ENCODE data around the gene WASHC2A.
"Not testable (repeated sequence)": the region's sequence is repeated elsewhere in the genome, so short reads cannot be mapped to it uniquely, and the experiment has no call there.

WASHC2A gene, protein sequence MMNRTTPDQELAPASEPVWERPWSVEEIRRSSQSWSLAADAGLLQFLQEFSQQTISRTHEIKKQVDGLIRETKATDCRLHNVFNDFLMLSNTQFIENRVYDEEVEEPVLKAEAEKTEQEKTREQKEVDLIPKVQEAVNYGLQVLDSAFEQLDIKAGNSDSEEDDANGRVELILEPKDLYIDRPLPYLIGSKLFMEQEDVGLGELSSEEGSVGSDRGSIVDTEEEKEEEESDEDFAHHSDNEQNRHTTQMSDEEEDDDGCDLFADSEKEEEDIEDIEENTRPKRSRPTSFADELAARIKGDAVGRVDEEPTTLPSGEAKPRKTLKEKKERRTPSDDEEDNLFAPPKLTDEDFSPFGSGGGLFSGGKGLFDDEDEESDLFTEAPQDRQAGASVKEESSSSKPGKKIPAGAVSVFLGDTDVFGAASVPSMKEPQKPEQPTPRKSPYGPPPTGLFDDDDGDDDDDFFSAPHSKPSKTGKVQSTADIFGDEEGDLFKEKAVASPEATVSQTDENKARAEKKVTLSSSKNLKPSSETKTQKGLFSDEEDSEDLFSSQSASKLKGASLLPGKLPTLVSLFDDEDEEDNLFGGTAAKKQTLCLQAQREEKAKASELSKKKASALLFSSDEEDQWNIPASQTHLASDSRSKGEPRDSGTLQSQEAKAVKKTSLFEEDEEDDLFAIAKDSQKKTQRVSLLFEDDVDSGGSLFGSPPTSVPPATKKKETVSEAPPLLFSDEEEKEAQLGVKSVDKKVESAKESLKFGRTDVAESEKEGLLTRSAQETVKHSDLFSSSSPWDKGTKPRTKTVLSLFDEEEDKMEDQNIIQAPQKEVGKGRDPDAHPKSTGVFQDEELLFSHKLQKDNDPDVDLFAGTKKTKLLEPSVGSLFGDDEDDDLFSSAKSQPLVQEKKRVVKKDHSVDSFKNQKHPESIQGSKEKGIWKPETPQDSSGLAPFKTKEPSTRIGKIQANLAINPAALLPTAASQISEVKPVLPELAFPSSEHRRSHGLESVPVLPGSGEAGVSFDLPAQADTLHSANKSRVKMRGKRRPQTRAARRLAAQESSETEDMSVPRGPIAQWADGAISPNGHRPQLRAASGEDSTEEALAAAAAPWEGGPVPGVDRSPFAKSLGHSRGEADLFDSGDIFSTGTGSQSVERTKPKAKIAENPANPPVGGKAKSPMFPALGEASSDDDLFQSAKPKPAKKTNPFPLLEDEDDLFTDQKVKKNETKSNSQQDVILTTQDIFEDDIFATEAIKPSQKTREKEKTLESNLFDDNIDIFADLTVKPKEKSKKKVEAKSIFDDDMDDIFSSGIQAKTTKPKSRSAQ (N-terminal part only)

DNA sequence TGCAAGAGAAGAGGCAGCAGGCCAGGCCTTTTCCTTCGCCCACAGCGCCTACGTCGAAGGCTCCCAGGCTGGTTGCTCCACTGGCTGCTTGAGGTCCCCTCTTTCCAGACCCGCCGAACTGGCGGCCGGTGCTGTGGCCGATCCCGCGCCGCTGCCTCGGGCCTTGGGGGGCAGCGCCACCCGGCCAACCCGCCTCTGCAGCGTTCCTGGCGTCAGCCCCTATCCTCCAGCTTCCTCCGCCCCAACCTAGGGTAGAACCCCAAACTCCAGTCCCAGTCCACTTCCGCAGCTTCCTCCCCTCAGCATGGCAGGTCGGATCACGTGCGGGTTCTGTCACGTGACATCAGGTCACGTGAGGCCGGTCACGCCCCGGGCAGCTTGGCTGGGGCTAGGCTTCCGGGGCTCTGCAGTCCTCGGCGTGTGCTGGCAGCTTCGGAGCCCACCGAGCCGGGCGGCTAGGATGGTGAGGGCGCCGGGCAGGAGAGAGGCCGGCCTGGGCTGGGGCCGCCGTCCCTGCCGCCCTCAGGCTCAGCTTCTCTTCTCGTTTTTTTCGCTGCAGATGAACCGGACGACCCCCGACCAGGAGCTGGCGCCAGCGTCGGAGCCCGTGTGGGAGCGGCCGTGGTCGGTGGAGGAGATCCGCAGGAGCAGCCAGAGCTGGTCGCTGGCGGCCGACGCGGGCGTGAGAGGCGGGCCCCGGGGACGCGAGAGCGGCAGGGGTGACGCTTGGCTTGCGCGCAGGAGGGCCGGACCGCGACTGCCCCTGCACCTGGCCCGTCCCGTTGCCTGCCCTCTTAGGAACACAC is at the start of gene WASHC2A:
WASHC2A (plus strand) TSS at position 409 of the 806 bp plus-strand sequence; CDS start at position 461, 52 bp downstream.
- peak; percentile 40 for DNase-seq

DNA sequence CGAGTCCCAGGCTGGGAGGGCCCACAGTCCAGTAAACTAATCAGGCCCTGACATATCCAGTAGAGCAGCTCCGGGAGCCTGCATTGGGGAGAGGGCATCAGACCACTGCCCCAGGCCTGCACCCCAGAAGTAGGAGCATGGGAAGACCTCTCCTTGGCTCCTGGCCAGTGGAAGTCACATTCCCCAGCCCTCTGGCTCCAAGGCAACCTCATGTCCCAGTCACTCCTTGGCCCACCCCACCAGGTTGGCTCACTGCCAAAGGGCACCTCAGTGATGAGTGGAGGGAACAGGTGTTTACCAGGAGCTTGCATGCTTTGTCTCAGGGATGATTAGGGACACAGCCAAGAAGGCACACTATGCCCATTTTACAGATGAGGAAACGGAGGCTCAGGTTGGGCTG is 48.5 kb upstream of the WASHC2A start:
- DNase-seq = peak; percentile 8

DNA sequence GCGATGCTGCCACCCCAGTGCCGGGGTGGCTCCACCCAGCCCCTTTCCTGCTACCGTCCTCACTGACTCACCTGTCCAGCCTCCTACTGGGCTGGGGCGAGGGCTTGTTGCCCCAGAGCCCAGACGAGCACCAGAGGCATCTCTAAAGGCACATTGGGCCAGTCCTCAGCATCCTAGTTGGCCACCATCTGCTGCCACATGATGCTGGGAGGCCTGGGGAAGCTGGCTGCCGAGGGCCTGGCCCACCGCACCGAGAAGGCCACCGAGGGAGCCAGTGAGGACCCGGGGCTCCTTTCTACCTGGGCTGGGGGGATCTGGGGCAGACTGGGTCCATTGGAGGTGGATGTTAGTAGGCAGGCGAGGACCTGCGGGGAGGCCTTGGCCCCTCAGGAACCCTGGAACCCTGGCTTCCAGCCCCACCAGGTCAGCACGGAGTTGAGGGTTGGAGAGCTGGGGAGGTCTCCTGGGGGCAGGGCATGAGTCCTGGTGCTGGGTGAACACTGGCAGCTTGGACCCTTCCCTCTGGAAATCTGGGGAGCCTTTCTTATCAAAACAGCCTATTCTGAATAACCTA is 47.2 kb upstream of the WASHC2A start:
- DNase-seq = not testable (repeated sequence)

DNA sequence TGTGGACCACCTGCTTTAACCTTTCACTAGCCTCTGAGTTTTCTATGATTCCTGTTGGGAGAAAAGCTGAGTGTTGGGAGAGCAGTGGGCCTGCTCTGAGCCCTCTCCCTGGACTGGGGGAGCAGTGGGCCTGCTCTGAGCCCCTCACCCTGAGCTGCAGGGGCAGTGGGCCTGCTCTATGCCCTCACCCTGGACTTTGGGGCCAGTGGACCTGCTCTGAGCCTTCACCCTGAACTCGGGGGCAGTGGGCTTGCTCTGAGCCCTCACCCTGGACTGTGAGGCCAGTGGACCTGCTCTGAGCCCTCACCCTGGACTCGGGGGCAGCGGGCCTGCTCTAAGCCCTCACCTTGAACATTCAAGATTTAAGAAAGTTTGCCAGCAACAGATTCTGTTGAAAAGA is 46.1 kb upstream of the WASHC2A start:
- DNase-seq = no peak

DNA sequence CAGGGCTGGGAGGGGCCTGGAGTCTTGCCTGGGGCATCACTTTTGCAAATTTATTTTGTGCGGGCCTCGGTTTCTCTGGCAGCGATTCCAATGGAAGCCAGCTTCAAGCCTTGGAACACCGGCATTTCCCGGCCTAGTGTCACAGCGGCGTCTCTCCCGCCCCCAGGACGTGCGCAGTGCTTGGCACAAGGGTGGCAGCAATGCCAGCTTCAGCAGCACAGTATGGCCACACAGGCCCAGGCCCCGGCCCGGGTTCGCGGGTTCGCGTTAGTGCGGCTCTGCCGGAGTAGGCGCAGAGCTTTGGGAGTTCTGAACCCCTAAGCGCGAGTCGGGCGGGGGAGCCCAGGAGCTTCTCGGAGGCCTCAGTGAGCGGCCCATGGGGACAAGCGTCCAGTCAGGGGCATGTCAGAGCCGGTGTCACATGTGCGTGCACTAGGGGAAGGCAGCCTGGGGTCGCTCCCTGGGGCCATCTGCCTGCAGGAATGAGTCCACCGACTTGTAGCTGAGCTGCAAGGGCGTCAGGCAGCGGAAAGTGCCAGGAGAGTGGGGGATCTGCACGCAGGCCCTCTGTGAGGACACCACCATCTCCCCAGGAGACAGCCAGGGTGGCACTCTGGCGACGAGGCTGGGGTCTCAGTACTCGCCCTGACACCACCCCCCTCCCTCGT is 42.9 kb upstream of the WASHC2A start:
- DNase-seq = not testable (repeated sequence)

- DNase-seq = no peak
Observed at GRCh38 chr10:50025627-50026026, 42.1 kb upstream of the WASHC2A start.

- DNase-seq = no peak
Observed at GRCh38 chr10:50027195-50027594, 40.6 kb upstream of the WASHC2A start.

DNA sequence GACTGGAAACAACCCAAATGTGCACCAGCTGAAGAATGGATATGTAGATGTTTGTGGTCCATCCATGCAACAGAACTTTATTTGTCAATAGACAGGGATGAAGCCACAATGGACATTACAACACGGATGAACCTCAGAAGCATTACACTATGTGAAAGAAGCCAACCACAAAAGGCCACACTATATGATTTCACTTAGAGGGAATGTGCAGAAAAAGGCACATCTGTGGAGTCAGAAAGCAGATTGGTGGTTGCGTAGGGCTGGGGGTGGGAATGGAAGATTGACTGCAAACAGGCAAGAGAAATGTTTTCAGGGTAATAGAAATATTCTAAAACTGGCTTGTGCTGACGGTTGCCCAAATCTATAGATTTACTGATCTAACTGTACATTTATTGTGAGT is 34.3 kb upstream of the WASHC2A start:
- DNase-seq = no peak

DNA sequence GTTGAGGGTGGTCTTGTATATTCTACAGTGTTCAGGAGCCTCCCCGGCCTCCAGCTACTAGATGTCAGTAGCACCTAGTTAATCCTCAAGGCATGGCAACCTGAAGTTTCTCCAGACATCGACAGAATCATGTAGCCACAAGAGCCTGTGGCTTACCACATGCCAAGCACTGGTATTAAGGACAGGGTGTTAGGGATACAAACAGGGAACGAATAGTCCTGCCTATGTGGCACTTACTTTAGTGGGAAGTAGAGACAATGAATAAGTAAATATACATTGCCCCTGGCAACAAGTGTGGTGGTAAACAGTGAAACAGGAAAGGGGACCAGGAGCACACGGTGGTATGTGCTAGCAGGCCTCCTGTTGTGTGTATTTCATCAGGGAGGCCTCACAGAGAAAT is 32.4 kb upstream of the WASHC2A start:
- DNase-seq = not testable (repeated sequence)

DNA sequence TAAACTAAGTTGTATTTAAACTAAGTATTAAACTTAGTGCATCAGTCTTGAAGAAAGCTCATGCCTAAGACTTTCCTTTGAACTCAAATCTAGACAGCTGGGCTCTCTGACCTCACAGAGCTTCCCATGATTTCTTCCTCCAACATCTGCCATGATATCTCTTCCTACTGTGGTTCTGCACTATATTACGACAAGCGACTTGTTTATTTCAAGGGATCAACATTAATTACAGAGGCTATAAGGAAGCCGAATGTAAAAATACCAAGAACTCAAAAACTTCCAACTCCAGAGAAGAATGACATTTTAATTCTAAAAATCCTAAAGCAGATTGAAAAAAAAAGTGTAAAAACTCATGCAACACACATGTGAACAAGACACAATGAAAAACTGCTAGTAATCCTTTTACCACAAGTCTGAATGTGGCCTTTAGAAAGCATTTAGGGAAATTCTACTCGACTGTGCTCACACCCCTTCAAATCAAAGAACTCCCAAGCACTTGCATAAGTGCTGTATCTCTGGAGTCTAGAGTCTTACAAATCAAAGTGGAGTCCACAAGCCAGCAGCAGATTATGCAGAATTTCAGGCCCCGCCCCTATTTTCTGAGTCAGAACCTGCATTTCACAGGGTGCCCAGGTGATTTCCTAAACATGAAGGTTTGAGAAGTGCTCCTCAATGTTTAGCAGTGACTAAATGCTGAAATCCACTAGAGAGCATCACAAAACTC is 22.7 kb upstream of the WASHC2A start:
- no peak for DNase-seq

DNA sequence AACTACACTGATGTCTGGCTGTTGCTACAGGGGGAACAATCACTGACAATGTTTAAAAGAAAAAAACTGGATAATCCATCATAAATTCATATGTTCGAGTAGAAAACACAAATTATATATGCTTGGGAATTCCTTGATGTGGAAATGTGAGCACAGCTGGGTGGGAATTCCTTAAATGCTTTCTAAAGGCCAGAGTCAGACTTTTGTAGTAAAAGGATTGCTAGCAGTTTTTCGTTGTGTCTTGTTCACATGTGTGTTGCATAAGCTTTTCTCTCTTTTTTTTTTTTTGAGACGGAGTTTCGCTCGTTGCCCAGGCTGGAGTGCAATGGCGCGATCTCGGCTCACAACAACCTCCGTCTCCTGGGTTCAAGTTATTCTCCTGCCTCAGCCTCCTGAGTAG is 21.3 kb upstream of the WASHC2A start:
- not testable (repeated sequence) for DNase-seq

- DNase-seq = not testable (repeated sequence)
Observed at GRCh38 chr10:50047594-50047993, 20.2 kb upstream of the WASHC2A start.

GRCh38 chr10:50051995-50052660 is 15.6 kb upstream of the WASHC2A start:
- not testable (repeated sequence) for DNase-seq

DNA sequence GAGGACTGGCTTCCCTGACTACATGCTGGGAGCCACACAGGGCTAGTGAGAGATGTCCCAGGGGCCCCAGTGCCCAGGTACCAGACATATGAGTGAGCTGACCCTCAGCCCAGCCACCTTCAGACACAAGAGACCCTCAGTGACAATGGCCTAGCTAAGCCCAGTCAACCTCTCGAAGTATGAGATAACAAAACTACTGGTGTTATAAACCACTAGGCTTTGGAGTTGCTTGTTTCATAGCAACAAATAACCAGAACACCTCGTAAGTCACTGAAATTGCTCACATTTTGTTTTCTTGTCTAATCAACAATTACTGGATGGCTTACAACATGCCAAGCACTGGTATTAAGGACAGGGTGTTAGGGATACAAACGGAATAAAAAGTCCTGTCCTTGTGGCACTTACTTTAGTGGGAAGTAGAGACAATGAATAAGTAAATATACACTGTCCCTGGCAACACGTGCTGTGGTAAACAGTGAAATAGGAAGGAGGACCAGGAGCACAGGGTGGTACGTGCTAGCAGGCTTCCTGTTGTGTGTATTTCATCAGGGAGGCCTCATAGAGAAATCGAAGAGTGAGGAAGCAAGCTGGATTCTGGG is 14.9 kb upstream of the WASHC2A start:
- DNase-seq = not testable (repeated sequence)

- DNase-seq = not testable (repeated sequence)
Observed at GRCh38 chr10:50055494-50056292, 12.1 kb upstream of the WASHC2A start.

DNA sequence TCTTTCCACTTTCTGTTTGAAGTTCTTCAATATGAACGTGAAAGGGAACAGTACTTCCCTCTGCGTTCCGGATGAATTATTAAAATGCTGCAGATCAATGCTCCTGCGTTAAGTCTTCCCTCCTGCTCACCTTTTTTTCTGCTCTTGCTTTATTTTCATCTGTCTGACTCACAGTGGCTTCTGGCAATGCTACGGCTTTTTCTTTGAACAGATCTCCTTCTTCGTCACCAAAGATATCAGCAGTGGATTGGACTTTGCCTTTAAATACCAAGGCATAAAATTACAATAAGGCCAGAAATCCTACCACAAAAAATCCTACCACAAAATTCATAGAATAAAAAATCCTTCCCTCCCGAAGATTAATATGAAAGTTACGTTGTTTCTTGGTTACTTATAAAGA is 11.1 kb upstream of the WASHC2A start:
- not testable (repeated sequence) for DNase-seq

- not testable (repeated sequence) for DNase-seq
Observed at GRCh38 chr10:50058727-50059126, 9.0 kb upstream of the WASHC2A start.

- not testable (repeated sequence) for DNase-seq
Observed at GRCh38 chr10:50059946-50060345, 7.8 kb upstream of the WASHC2A start.
